NK-92 (cell line): Measurements from ENCODE around the gene RBFOX1.

Source experiments
- DNase-seq: peaks from one replicate; lab custom pipeline; 2025; ENCODE audit not compliant: unreplicated experiment; lab: John Stamatoyannopoulos, UW

RBFOX1 gene

GRCh38 chr16:7755347-7755882, 422.8 kb downstream of the RBFOX1 start:
- no peak for DNase-seq
